Loucy (cell line): Measurements from ENCODE around the gene SPHK2.

Source experiments
- EZH2phosphoT487 ChIP-seq: fragments of 200-600 bp; IDR thresholded peaks from 2 replicates; pipeline ENCODE4 v1.6.1; 2018; ENCODE audit warnings: antibody characterized with exemption, mild to moderate bottlenecking, moderate library complexity, borderline replicate concordance
- TF ChIP-seq, protein P1 (sequence below): fragments of 200-600 bp; sonication (generic); conservative IDR thresholded peaks from 2 replicates; pipeline ENCODE4 v1.5.1; 2014; ENCODE audit warnings: mild to moderate bottlenecking, antibody characterized with exemption, low read length

DNA sequence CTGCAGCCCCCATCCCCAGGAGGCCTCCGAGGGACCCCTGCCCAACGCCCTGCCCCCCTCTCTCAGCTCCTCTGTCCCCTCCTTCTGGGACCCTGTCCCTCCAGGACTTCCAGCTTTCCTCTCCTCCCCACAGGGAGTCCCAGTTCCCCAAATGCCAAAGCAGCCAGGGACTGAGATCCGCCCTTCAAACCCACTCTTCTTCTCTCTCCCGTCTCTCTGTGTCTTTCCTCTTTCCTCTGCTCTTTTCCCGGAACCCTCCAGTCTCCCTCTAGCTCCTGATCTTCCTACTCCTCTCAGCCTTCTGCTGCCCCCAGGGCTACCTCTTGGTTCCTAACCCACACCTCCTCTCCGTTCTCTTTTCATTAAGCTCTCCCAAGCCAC lies 26.3 kb downstream of the SPHK2 start:
- TF ChIP-seq, protein P1, sequence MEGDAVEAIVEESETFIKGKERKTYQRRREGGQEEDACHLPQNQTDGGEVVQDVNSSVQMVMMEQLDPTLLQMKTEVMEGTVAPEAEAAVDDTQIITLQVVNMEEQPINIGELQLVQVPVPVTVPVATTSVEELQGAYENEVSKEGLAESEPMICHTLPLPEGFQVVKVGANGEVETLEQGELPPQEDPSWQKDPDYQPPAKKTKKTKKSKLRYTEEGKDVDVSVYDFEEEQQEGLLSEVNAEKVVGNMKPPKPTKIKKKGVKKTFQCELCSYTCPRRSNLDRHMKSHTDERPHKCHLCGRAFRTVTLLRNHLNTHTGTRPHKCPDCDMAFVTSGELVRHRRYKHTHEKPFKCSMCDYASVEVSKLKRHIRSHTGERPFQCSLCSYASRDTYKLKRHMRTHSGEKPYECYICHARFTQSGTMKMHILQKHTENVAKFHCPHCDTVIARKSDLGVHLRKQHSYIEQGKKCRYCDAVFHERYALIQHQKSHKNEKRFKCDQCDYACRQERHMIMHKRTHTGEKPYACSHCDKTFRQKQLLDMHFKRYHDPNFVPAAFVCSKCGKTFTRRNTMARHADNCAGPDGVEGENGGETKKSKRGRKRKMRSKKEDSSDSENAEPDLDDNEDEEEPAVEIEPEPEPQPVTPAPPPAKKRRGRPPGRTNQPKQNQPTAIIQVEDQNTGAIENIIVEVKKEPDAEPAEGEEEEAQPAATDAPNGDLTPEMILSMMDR = no peak
- TF ChIP-seq EZH2phosphoT487 = no peak
